SK-N-SH treated with all-trans-retinoic acid at 6 μM for 48 hours (cell line): ENCODE measurements around the gene TMEM238L.

Experiments
- ATAC-seq: fragments of 200-7000 bp; cut with Tn5 transposase; 3 replicates; pipeline ENCODE4 v1.9.1; 2020; ENCODE audit warnings: mild to moderate bottlenecking, moderate library complexity
- ARNTL ChIP-seq: fragments of 450-650 bp; formaldehyde crosslinking; IDR thresholded peaks from 2 replicates; pipeline ENCODE4 v1.5.0; 2020; ENCODE audit warnings: low read depth, mild to moderate bottlenecking, moderate library complexity, borderline replicate concordance
- CSDC2 ChIP-seq: fragments of 250-450 bp; sonication (Bioruptor Pico); IDR thresholded peaks from 2 replicates; pipeline ENCODE4 v1.5.0; 2020; ENCODE audit warnings: mild to moderate bottlenecking, moderate library complexity
- ESRRG ChIP-seq: fragments of 250-450 bp; sonication (Bioruptor Pico); IDR thresholded peaks from 2 replicates; pipeline ENCODE4 v1.6.1; 2021; ENCODE audit warnings: mild to moderate bottlenecking
- GLIS3 ChIP-seq: fragments of 250-450 bp; sonication (Bioruptor Pico); IDR thresholded peaks from 2 replicates; pipeline ENCODE4 v1.5.0; 2020; ENCODE audit warnings: mild to moderate bottlenecking, moderate library complexity
- ISL1 ChIP-seq: fragments of 250-450 bp; sonication (Bioruptor Pico); IDR thresholded peaks from 2 replicates; pipeline ENCODE4 v2.1.2; 2022; ENCODE audit warnings: mild to moderate bottlenecking, moderate library complexity
- OSR1 ChIP-seq: fragments of 250-450 bp; sonication (Bioruptor Pico); IDR thresholded peaks from 2 replicates; pipeline ENCODE4 v1.8.0; 2022; ENCODE audit warnings: moderate library complexity, mild to moderate bottlenecking, inconsistent platforms
- PPARA ChIP-seq: fragments of 250-450 bp; sonication (Bioruptor Pico); IDR thresholded peaks from 2 replicates; pipeline ENCODE4 v1.5.0; 2020; ENCODE audit warnings: mild to moderate bottlenecking, borderline replicate concordance
- RARB ChIP-seq: fragments of 250-450 bp; sonication (Bioruptor Pico); IDR thresholded peaks from 2 replicates; pipeline ENCODE4 v1.8.0; 2021; ENCODE audit warnings: mild to moderate bottlenecking, moderate library complexity
- SNAI2 ChIP-seq: fragments of 250-450 bp; sonication (Bioruptor Pico); IDR thresholded peaks from 2 replicates; pipeline ENCODE4 v1.5.0; 2020; ENCODE audit warnings: mild to moderate bottlenecking, moderate library complexity
- TCF4 ChIP-seq: fragments of 250-450 bp; sonication (Bioruptor Pico); IDR thresholded peaks from 2 replicates; pipeline ENCODE4 v1.8.0; 2021; ENCODE audit warnings: mild to moderate bottlenecking, moderate library complexity, borderline replicate concordance
- TOX ChIP-seq: fragments of 250-450 bp; sonication (Bioruptor Pico); IDR thresholded peaks from 2 replicates; pipeline ENCODE4 v1.8.0; 2021; ENCODE audit warnings: mild to moderate bottlenecking, moderate library complexity, borderline replicate concordance
- ZC3H10 ChIP-seq: fragments of 250-450 bp; sonication (Bioruptor Pico); IDR thresholded peaks from 2 replicates; pipeline ENCODE4 v1.5.1; 2021; ENCODE audit warnings: mild to moderate bottlenecking, moderate library complexity
- ZFP3 ChIP-seq: fragments of 250-450 bp; sonication (Bioruptor Pico); IDR thresholded peaks from 2 replicates; pipeline ENCODE4 v1.5.0; 2020; ENCODE audit warnings: mild to moderate bottlenecking, moderate library complexity
- ZNF565 ChIP-seq: fragments of 450-650 bp; formaldehyde crosslinking; conservative IDR thresholded peaks from 2 replicates; pipeline ENCODE4 v1.5.0; 2020; ENCODE audit warnings: low read depth, mild to moderate bottlenecking, moderate library complexity
- ZNF70 ChIP-seq: fragments of 450-650 bp; formaldehyde crosslinking; IDR thresholded peaks from 2 replicates; pipeline ENCODE4 v1.5.0; 2020; ENCODE audit warnings: mild to moderate bottlenecking, moderate library complexity
- ZNF8 ChIP-seq: fragments of 450-650 bp; formaldehyde crosslinking; IDR thresholded peaks from 2 replicates; pipeline ENCODE4 v1.5.0; 2020; ENCODE audit warnings: mild to moderate bottlenecking, moderate library complexity
- TF ChIP-seq, protein P1 (sequence below): fragments of 250-450 bp; sonication (Bioruptor Pico); IDR thresholded peaks from 2 replicates; pipeline ENCODE4 v1.5.1; 2021; ENCODE audit warnings: mild to moderate bottlenecking, moderate library complexity
- TF ChIP-seq, protein P2 (sequence below): fragments of 250-450 bp; sonication (Bioruptor Pico); IDR thresholded peaks from 2 replicates; pipeline ENCODE4 v1.8.0; 2021; ENCODE audit warnings: low read depth, mild to moderate bottlenecking, moderate library complexity, borderline replicate concordance
- TF ChIP-seq, protein P3 (sequence below): fragments of 250-450 bp; sonication (Bioruptor Pico); IDR thresholded peaks from 2 replicates; pipeline ENCODE4 v1.8.0; 2020; ENCODE audit warnings: mild to moderate bottlenecking, moderate library complexity, borderline replicate concordance
- TF ChIP-seq, protein P4 (sequence below): fragments of 250-450 bp; sonication (Bioruptor Pico); IDR thresholded peaks from 2 replicates; pipeline ENCODE4 v1.5.1; 2020; ENCODE audit warnings: low read depth, mild to moderate bottlenecking, moderate library complexity

TMEM238L gene

DNA sequence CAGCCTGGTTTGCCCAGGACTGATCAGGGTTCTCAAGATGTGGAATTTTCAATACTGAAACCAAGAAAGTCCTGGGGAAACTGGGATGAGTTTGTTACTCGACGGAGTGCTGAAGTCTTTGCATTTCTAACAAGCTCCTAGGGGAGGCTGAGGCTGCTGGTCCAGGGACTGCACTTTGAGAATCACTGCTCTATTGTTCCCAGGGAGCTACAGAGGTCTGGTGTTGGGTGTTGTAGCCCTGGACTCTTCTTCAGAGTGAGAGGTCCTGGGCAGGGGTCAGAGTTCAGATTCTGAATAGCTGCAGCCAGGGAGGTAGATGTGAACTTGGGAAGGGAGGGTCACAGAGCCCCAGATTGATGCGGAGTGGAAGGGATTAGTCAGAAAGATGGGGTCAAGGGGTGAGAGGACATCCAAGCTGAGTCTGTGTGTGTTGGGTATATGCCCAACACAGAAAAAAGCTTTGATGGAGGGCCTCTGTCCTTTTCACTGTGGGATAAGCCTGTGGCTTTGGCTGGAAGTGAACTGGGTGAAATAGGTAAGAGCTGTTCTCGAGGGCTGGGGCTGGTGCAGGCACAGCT, 14.1 kb downstream of the TMEM238L start:
- no peak for ATAC-seq
- TF ChIP-seq SNAI2 (CRISPR knock-in tag) (no peak), TCF4 (CRISPR knock-in tag) (no peak), ZC3H10 (CRISPR knock-in tag) (no peak), ESRRG (CRISPR knock-in tag) (no peak), ZNF8 (no peak), ZFP3 (CRISPR knock-in tag) (no peak), ZNF565 (no peak), TOX (no peak), RARB (CRISPR knock-in tag) (no peak), GLIS3 (CRISPR knock-in tag) (no peak), ISL1 (CRISPR knock-in tag) (no peak), PPARA (no peak), ARNTL (CRISPR knock-in tag) (no peak)
- TF ChIP-seq, protein P1, sequence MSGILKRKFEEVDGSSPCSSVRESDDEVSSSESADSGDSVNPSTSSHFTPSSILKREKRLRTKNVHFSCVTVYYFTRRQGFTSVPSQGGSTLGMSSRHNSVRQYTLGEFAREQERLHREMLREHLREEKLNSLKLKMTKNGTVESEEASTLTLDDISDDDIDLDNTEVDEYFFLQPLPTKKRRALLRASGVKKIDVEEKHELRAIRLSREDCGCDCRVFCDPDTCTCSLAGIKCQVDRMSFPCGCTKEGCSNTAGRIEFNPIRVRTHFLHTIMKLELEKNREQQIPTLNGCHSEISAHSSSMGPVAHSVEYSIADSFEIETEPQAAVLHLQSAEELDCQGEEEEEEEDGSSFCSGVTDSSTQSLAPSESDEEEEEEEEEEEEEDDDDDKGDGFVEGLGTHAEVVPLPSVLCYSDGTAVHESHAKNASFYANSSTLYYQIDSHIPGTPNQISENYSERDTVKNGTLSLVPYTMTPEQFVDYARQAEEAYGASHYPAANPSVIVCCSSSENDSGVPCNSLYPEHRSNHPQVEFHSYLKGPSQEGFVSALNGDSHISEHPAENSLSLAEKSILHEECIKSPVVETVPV (CRISPR knock-in tag), result no peak
- TF ChIP-seq, protein P2, sequence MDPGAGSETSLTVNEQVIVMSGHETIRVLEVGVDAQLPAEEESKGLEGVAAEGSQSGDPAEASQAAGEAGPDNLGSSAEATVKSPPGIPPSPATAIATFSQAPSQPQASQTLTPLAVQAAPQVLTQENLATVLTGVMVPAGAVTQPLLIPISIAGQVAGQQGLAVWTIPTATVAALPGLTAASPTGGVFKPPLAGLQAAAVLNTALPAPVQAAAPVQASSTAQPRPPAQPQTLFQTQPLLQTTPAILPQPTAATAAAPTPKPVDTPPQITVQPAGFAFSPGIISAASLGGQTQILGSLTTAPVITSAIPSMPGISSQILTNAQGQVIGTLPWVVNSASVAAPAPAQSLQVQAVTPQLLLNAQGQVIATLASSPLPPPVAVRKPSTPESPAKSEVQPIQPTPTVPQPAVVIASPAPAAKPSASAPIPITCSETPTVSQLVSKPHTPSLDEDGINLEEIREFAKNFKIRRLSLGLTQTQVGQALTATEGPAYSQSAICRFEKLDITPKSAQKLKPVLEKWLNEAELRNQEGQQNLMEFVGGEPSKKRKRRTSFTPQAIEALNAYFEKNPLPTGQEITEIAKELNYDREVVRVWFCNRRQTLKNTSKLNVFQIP (CRISPR knock-in tag), result no peak
- TF ChIP-seq, protein P3, sequence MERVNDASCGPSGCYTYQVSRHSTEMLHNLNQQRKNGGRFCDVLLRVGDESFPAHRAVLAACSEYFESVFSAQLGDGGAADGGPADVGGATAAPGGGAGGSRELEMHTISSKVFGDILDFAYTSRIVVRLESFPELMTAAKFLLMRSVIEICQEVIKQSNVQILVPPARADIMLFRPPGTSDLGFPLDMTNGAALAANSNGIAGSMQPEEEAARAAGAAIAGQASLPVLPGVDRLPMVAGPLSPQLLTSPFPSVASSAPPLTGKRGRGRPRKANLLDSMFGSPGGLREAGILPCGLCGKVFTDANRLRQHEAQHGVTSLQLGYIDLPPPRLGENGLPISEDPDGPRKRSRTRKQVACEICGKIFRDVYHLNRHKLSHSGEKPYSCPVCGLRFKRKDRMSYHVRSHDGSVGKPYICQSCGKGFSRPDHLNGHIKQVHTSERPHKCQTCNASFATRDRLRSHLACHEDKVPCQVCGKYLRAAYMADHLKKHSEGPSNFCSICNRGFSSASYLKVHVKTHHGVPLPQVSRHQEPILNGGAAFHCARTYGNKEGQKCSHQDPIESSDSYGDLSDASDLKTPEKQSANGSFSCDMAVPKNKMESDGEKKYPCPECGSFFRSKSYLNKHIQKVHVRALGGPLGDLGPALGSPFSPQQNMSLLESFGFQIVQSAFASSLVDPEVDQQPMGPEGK (CRISPR knock-in tag), result no peak
- TF ChIP-seq, protein P4, sequence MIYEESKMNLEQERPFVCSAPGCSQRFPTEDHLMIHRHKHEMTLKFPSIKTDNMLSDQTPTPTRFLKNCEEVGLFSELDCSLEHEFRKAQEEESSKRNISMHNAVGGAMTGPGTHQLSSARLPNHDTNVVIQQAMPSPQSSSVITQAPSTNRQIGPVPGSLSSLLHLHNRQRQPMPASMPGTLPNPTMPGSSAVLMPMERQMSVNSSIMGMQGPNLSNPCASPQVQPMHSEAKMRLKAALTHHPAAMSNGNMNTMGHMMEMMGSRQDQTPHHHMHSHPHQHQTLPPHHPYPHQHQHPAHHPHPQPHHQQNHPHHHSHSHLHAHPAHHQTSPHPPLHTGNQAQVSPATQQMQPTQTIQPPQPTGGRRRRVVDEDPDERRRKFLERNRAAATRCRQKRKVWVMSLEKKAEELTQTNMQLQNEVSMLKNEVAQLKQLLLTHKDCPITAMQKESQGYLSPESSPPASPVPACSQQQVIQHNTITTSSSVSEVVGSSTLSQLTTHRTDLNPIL (CRISPR knock-in tag), result no peak

DNA sequence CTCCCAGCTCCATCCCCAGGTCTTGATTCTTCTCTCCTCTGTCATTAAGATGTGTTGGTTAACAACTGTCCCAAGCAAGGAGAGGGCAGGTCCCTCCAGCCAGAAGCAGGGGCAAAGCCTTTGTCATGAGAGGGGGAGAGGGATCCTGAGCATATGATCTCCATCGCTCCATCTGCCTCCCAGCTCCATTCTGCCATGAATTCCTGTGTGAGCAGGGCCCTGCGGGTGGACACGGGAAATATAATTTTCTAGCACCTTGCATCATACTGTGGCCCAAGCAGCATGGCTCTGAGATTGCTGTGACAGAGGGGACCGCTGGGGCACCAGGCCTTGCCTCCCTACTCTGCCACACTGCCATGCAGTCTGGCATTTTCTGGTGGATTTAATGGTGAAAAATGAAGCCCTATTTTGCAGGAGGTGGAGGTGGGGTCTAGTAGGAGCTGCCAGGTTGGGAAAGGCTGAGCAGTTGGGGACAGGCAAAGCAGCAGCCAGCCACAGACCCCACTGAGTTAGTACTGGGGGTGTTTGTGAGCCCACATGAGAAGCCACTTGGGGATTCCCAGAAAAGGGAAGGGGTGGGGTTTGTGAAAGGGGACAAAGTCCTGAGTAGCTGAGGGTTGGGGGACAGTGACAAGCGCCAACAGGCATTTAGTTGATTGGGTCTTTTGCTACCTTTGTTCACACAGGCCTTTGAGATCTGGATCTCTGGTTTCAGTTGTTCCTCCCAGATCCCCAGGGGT, 16.4 kb downstream of the TMEM238L start:
- TF ChIP-seq ZNF565 (no peak), CSDC2 (CRISPR knock-in tag) (no peak), ISL1 (CRISPR knock-in tag) (no peak), TCF4 (CRISPR knock-in tag) (no peak), ZNF8 (no peak), ESRRG (CRISPR knock-in tag) (no peak), SNAI2 (CRISPR knock-in tag) (no peak), OSR1 (CRISPR knock-in tag) (no peak), ZC3H10 (CRISPR knock-in tag) (no peak), ZNF70 (CRISPR knock-in tag) (no peak), PPARA (no peak), TOX (no peak)
- TF ChIP-seq, protein P3 (CRISPR knock-in tag), result no peak
- TF ChIP-seq, protein P4 (CRISPR knock-in tag), result no peak
- TF ChIP-seq, protein P2 (CRISPR knock-in tag), result no peak
- TF ChIP-seq, all 23 proteins: peak for 0
- no peak for ATAC-seq
